HepG2 (cell line): Measurements from ENCODE around the gene CARHSP1. TPM values are rescaled to one million over a fixed set of nuclear protein-coding genes. Genes with fewer than 3 reads are reported as not detected.

Source experiments
- ATM ChIP-seq: fragments of 450-650 bp; IDR thresholded peaks from 2 replicates; pipeline ENCODE4 v1.7.1; 2017; ENCODE audit warnings: mild to moderate bottlenecking, borderline replicate concordance
- CBFB ChIP-seq: sonication (generic); formaldehyde crosslinking; IDR thresholded peaks from 2 replicates; pipeline ENCODE4 v1.4.0; 2020; ENCODE audit warnings: missing genetic modification reagents
- CEBPZ ChIP-seq: IDR thresholded peaks from 2 replicates; pipeline ENCODE4 v1.6.1; 2012; ENCODE audit warnings: low read length, improper control_type of control experiment
- FOXK1 ChIP-seq: sonication (generic); formaldehyde crosslinking; IDR thresholded peaks from 2 replicates; pipeline ENCODE4 v1.4.0; 2020; ENCODE audit warnings: low read depth, missing genetic modification reagents, borderline replicate concordance
- FUBP1 ChIP-seq: sonication (generic); formaldehyde crosslinking; IDR thresholded peaks from 2 replicates; pipeline ENCODE4 v1.5.1; 2020; ENCODE audit warnings: missing genetic modification reagents, mild to moderate bottlenecking, borderline replicate concordance
- HMG20A ChIP-seq: IDR thresholded peaks from 2 replicates; pipeline ENCODE4 v1.6.1; 2016; ENCODE audit warnings: borderline replicate concordance
- KLF11 ChIP-seq: IDR thresholded peaks from 2 replicates; pipeline ENCODE4 v1.6.1; 2016; ENCODE audit warnings: missing compliant biosample characterization
- MED1 ChIP-seq: sonication (generic); formaldehyde crosslinking; IDR thresholded peaks from 2 replicates; pipeline ENCODE4 v1.4.0; 2020; ENCODE audit warnings: missing genetic modification reagents
- NCOR1 ChIP-seq: fragments of 200-600 bp; sonication (generic); IDR thresholded peaks from 2 replicates; pipeline ENCODE4 v1.7.0; 2017; ENCODE audit warnings: antibody characterized with exemption, low read length, borderline replicate concordance
- NFKB2 ChIP-seq: sonication (generic); formaldehyde crosslinking; IDR thresholded peaks from 2 replicates; pipeline ENCODE4 v1.4.0; 2020; ENCODE audit warnings: missing genetic modification reagents, borderline replicate concordance
- PHF21A ChIP-seq: sonication (generic); formaldehyde crosslinking; IDR thresholded peaks from 2 replicates; pipeline ENCODE4 v1.5.0; 2020; ENCODE audit warnings: mild to moderate bottlenecking, missing genetic modification reagents
- SALL2 ChIP-seq: sonication (generic); formaldehyde crosslinking; IDR thresholded peaks from 2 replicates; pipeline ENCODE4 v1.8.1; 2023; ENCODE audit warnings: mild to moderate bottlenecking, missing genetic modification reagents, inconsistent platforms
- SAP130 ChIP-seq: IDR thresholded peaks from 2 replicates; pipeline ENCODE4 v1.6.1; 2016; ENCODE audit warnings: low read depth
- TBX2 ChIP-seq: sonication (generic); formaldehyde crosslinking; IDR thresholded peaks from 2 replicates; pipeline ENCODE4 v1.5.0; 2020; ENCODE audit warnings: missing genetic modification reagents, mild to moderate bottlenecking, borderline replicate concordance
- TBX3 ChIP-seq: fragments of 450-650 bp; IDR thresholded peaks from 2 replicates; pipeline ENCODE4 v1.6.1; 2017; ENCODE audit warnings: antibody characterized with exemption, mild to moderate bottlenecking, inconsistent platforms, borderline replicate concordance
- TGIF2 ChIP-seq: IDR thresholded peaks from 2 replicates; pipeline ENCODE4 v1.6.1; 2016; ENCODE audit warnings: control low read depth, missing compliant biosample characterization
- YEATS2 ChIP-seq: sonication (generic); formaldehyde crosslinking; IDR thresholded peaks from 2 replicates; pipeline ENCODE4 v1.4.0; 2020; ENCODE audit warnings: missing genetic modification reagents, borderline replicate concordance
- ZKSCAN5 ChIP-seq: sonication (generic); formaldehyde crosslinking; IDR thresholded peaks from 2 replicates; pipeline ENCODE4 v1.5.1; 2020; ENCODE audit warnings: mild to moderate bottlenecking, missing genetic modification reagents
- ZNF143 ChIP-seq: sonication (generic); formaldehyde crosslinking; IDR thresholded peaks from 2 replicates; pipeline ENCODE4 v1.4.0; 2020; ENCODE audit warnings: missing genetic modification reagents
- ZNF33A ChIP-seq: sonication (generic); formaldehyde crosslinking; IDR thresholded peaks from 2 replicates; pipeline ENCODE4 v1.5.1; 2020; ENCODE audit warnings: missing genetic modification reagents, mild to moderate bottlenecking, moderate library complexity, borderline replicate concordance
- ZNF367 ChIP-seq: sonication (generic); formaldehyde crosslinking; IDR thresholded peaks from 2 replicates; pipeline ENCODE4 v1.4.0; 2020; ENCODE audit warnings: missing genetic modification reagents, borderline replicate concordance
- ZNF543 ChIP-seq: sonication (generic); formaldehyde crosslinking; IDR thresholded peaks from 2 replicates; pipeline ENCODE4 v1.4.0; 2020; ENCODE audit warnings: mild to moderate bottlenecking, missing genetic modification reagents
- ZNF616 ChIP-seq: sonication (generic); formaldehyde crosslinking; IDR thresholded peaks from 2 replicates; pipeline ENCODE4 v1.5.0; 2020; ENCODE audit warnings: low read depth, mild to moderate bottlenecking, missing genetic modification reagents
- ZNF7 ChIP-seq: IDR thresholded peaks from 2 replicates; pipeline ENCODE4 v1.6.1; 2016; ENCODE audit warnings: missing biosample characterization, missing genetic modification reagents
- ZNF737 ChIP-seq: sonication (generic); formaldehyde crosslinking; IDR thresholded peaks from 2 replicates; pipeline ENCODE4 v1.5.0; 2020; ENCODE audit warnings: missing genetic modification reagents, mild to moderate bottlenecking, borderline replicate concordance
- ZNF747 ChIP-seq: sonication (generic); formaldehyde crosslinking; IDR thresholded peaks from 2 replicates; pipeline ENCODE4 v1.8.1; 2023; ENCODE audit warnings: missing genetic modification reagents, mild to moderate bottlenecking, borderline replicate concordance
- ZNF768 ChIP-seq: sonication (generic); formaldehyde crosslinking; IDR thresholded peaks from 2 replicates; pipeline ENCODE4 v1.4.0; 2020; ENCODE audit warnings: missing genetic modification reagents
- polyA plus RNA-seq, 8 experiments: library from polyadenylated mRNA; depleted of rRNA in 3 of 8; stranded (reverse) in 7 of 8; unstranded in 1 of 8; fragments of >200 nt; fragmentation: Illumina TruSeq in 4 of 8; extraction: Trizol in 4 of 8; gene quantifications; 2 replicates each; pipeline versions ENCODE4 v1.2.1 to v1.2.3, GENCODE V29; 2011 to 2016; ENCODE audit warnings: low read depth in 4 of 8, missing spikeins in 1 of 8, mixed read lengths in 1 of 8; ENCODE audit not compliant: insufficient read depth in 1 of 8
- total RNA-seq, 5 experiments: library from RNA; depleted of rRNA; stranded (reverse); fragments of >200 nt; fragmentation: Illumina TruSeq; extraction: Trizol; gene quantifications; 2 replicates each; pipeline ENCODE4 v1.2.3, GENCODE V29; 2016; ENCODE audit warnings: low read depth in 1 of 5

Gene CARHSP1
- total and polyA plus RNA-seq, 2 of the 13 experiments (the other 11 are each of a cell fraction or from before 2014, with no cell fraction given) = 173 to 345 TPM

- TF ChIP-seq ZNF747 (CRISPR knock-in tag) (peak; percentile 66; the same call in 1 of the 2 replicates), YEATS2 (no peak), PHF21A (peak; percentile 63; the same call in 1 of the 2 replicates), TGIF2 (CRISPR knock-in tag) (peak; percentile 3), ZNF33A (CRISPR knock-in tag) (no peak), MED1 (CRISPR knock-in tag) (peak; percentile 29; the same call in 1 of the 2 replicates), ATM (no peak), NCOR1 (no peak), KLF11 (CRISPR knock-in tag) (no peak), SAP130 (CRISPR knock-in tag) (peak; percentile 39; the same call in 1 of the 2 replicates), NFKB2 (CRISPR knock-in tag) (no peak), ZNF367 (CRISPR knock-in tag) (no peak; the same call in 1 of the 2 replicates), ZNF768 (CRISPR knock-in tag) (peak; percentile 50; the same call in 1 of the 2 replicates), FOXK1 (0 out of 2 replicates have a peak, but pooled peaks have one; percentile 8), SALL2 (CRISPR knock-in tag) (no peak), ZNF143 (CRISPR knock-in tag) (peak; percentile 42; the same call in 1 of the 2 replicates), ZNF543 (peak; percentile 22; the same call in 1 of the 2 replicates), ZNF737 (CRISPR knock-in tag) (0 out of 2 replicates have a peak, but pooled peaks have one; percentile 19), ZNF616 (no peak), FUBP1 (CRISPR knock-in tag) (peak; percentile 61; the same call in 1 of the 2 replicates), TBX3 (no peak), ZNF7 (no peak; the same call in 1 of the 2 replicates), CEBPZ (no peak), CBFB (CRISPR knock-in tag) (peak; percentile 53; the same call in 1 of the 2 replicates), HMG20A (CRISPR knock-in tag) (0 out of 2 replicates have a peak, but pooled peaks have one; percentile 8), TBX2 (CRISPR knock-in tag) (peak; percentile 59), ZKSCAN5 (CRISPR knock-in tag) (peak; percentile 62; the same call in 1 of the 2 replicates)
These were observed 1.4 kb downstream of the CARHSP1 start (continued) for GRCh38 chr16:8867216-8867931.
